ENCODE measurements around the gene SLC22A4. TPM values are rescaled to one million over a fixed set of nuclear protein-coding genes. Genes with fewer than 3 reads are reported as not detected.

The SLC22A4 gene
- total RNA-seq, 2 experiments from 2014 or later: 1.9 to 2.0 TPM

GRCh38 chr5:132299917-132300316 is 5.7 kb downstream of the SLC22A4 start:
- CTCF ChIA-PET: no interaction called here
- Mint-ChIP-seq H3K9me3 (peaks cover 7% of the 10 kb centered on the region), H3K27me3 (ENCODE audit: low read depth) (peaks cover 11% of the 10 kb centered on the region), H3K4me1 (ENCODE audit: low read depth) (peaks cover 16% of the 10 kb centered on the region), H3K36me3 (ENCODE audit: low read depth) (peaks cover 2% of the 10 kb centered on the region), H3K27ac (no peak overlapping the region), H3K4me3 (no peak overlapping the region)
- intact Hi-C loops (cut with micrococcal nuclease): loop anchor here (5.0 to 10.0 kb wide), 2 partner anchors 437 to 765 kb away; partner anchors contain the start of gene KIF3A
- DNase-seq: no peak

DNA sequence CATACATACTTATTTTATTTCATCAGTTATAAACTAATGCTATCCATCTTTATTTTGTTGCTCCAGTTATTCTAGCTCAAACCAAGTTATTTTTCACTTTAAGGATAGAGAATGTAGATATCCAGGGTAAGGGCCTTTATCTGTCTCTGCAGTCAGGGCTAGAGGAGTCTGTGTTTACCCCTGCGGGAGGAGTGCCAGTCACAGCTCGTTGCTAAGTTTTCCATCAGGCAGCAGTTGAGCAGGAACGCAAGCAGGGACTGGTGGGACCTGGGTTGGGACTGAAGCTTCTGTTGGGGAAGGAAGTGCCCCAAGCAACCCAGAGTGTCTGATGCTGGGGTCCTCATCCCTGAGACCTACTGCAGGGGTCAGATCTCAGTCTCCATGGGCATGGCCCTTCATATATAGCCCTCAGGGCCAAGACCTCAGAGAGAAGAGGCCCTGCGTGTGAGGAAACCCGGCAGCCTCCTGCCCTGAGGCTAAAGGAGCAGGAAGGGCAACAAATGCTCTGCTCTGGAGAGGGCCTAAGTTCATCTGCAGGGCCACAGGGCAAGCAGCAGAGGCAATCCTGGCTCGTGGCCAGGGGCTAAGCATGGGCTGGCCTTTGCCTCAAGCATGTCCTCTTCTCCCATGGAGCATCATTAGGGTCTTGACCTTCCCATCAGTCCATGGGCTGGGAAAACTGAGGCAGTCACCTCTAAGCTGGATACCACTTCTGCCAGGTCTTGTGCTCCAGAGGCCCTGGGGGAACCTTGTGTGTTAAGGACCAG is 6.6 kb downstream of the SLC22A4 start:
- Mint-ChIP-seq H3K4me1 (ENCODE audit: low read depth) (peaks cover 8% of the 10 kb centered on the region), H3K27ac (no peak overlapping the region), H3K27me3 (ENCODE audit: low read depth) (peaks cover 9% of the 10 kb centered on the region), H3K4me3 (no peak overlapping the region), H3K36me3 (ENCODE audit: low read depth) (peaks cover 8% of the 10 kb centered on the region), H3K9me3 (peaks cover 12% of the 10 kb centered on the region)
- CTCF ChIA-PET: no interaction called here
- intact Hi-C loops (cut with micrococcal nuclease): no loop called here
- DNase-seq: no peak

GRCh38 chr5:132301344-132302271 is 7.4 kb downstream of the SLC22A4 start:
- H3K27me3 Mint-ChIP-seq (ENCODE audit: low read depth): peaks cover 6% of the 10 kb centered on the region
- CTCF ChIA-PET: no interaction called here
- peaks cover 6% of the 10 kb centered on the region for H3K4me1 Mint-ChIP-seq (ENCODE audit: low read depth)
- intact Hi-C loops (cut with micrococcal nuclease): no loop called here
- H3K27ac Mint-ChIP-seq: no peak overlapping the region
- H3K9me3 Mint-ChIP-seq: peaks cover 12% of the 10 kb centered on the region
- H3K36me3 Mint-ChIP-seq (ENCODE audit: low read depth): peaks cover 8% of the 10 kb centered on the region
- H3K4me3 Mint-ChIP-seq: no peak overlapping the region
- DNase-seq: no peak

DNA sequence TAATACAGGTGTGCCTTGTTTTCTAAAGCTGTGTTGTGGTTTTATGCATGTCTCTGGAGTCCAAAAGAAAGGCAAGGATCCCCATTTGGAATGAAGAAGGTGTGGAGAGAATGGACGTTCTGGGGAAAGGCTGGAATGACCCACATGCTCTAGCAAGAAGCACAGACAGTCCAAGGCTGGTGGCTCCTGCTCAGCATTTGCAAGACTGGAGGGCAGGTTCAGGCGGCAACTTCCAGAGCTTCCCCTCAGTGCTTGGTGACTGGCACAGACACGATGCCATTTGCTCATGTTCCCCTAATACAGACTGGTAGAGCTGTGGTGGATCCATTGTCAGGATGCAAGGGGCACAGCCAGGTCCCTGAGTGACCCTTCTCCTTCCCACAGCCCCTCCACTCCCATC is 8.2 kb downstream of the SLC22A4 start:
- CTCF ChIA-PET: interaction anchor here (0.5 kb wide), 1 partner anchor 491 kb away, joined by 3 read pairs; no protein-coding TSS in a partner anchor
- H3K36me3 Mint-ChIP-seq (ENCODE audit: low read depth): peaks cover 8% of the 10 kb centered on the region
- DNase-seq: no peak
- H3K9me3 Mint-ChIP-seq: peaks cover 12% of the 10 kb centered on the region
- peaks cover 4% of the 10 kb centered on the region for H3K4me1 Mint-ChIP-seq (ENCODE audit: low read depth)
- intact Hi-C loops (cut with micrococcal nuclease): no loop called here
- H3K27me3 Mint-ChIP-seq (ENCODE audit: low read depth): peaks cover under 1% of the 10 kb centered on the region
- H3K27ac Mint-ChIP-seq: no peak overlapping the region
- H3K4me3 Mint-ChIP-seq: no peak overlapping the region

DNA sequence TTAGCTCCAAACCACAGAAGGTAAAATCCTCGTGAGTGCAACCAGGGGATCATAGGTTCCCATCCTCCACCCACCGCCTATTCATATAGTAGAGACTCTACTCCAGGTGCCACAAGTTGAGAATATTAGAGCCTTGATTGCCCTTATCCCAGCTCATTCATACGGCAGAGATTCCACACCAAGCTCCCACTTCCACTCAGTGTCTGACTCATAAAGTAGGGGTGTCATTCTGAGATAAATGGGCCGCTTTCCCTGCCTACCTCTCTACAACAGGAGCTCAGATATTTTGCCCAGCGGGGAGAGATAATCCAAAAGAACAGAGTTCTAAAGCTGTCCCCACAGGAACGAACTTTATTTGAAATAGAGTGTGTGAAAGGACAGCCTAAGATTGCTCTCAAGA is 9.4 kb downstream of the SLC22A4 start:
- H3K4me1 Mint-ChIP-seq (ENCODE audit: low read depth): no peaks in the 10 kb centered on the region
- peaks cover 12% of the 10 kb centered on the region for H3K9me3 Mint-ChIP-seq
- H3K27ac Mint-ChIP-seq: no peak overlapping the region
- H3K4me3 Mint-ChIP-seq: no peak overlapping the region
- no peak for DNase-seq
- intact Hi-C loops (cut with micrococcal nuclease): no loop called here
- peaks cover 8% of the 10 kb centered on the region for H3K36me3 Mint-ChIP-seq (ENCODE audit: low read depth)
- CTCF ChIA-PET: interaction anchor here (0.5 to 1.4 kb wide), 4 partner anchors 10 to 130 kb away, joined by 3 to 6 read pairs (median 3); partner anchors contain the start of gene SLC22A4
- H3K27me3 Mint-ChIP-seq (ENCODE audit: low read depth): no peaks in the 10 kb centered on the region

GRCh38 chr5:132305420-132305819 is 11.2 kb downstream of the SLC22A4 start:
- Mint-ChIP-seq H3K27me3 (ENCODE audit: low read depth) (no peaks in the 10 kb centered on the region), H3K9me3 (peaks cover 12% of the 10 kb centered on the region), H3K36me3 (ENCODE audit: low read depth) (peaks cover 8% of the 10 kb centered on the region), H3K4me1 (ENCODE audit: low read depth) (no peaks in the 10 kb centered on the region), H3K27ac (no peak overlapping the region), H3K4me3 (no peak overlapping the region)
- no peak for DNase-seq
- intact Hi-C loops (cut with micrococcal nuclease): no loop called here
- CTCF ChIA-PET: no interaction called here

- no peak overlapping the region for H3K4me3 Mint-ChIP-seq
- no peaks in the 10 kb centered on the region for H3K4me1 Mint-ChIP-seq (ENCODE audit: low read depth)
- peaks cover 8% of the 10 kb centered on the region for H3K36me3 Mint-ChIP-seq (ENCODE audit: low read depth)
- DNase-seq: no peak
- no peaks in the 10 kb centered on the region for H3K27me3 Mint-ChIP-seq (ENCODE audit: low read depth)
- intact Hi-C loops (cut with micrococcal nuclease): no loop called here
- H3K27ac Mint-ChIP-seq: no peak overlapping the region
- CTCF ChIA-PET: interaction anchor here (1.5 kb wide), 1 partner anchor 16 kb away, joined by 4 read pairs; no protein-coding TSS in a partner anchor
- H3K9me3 Mint-ChIP-seq: peaks cover 10% of the 10 kb centered on the region
These were observed 14.5 kb downstream of the SLC22A4 start for GRCh38 chr5:132308701-132309100.

- CTCF ChIA-PET: interaction anchor here (0.8 to 1.5 kb wide), 2 partner anchors 15 to 262 kb away, joined by 3 to 4 read pairs; no protein-coding TSS in a partner anchor
- no peaks in the 10 kb centered on the region for H3K4me1 Mint-ChIP-seq (ENCODE audit: low read depth)
- no peak overlapping the region for H3K27ac Mint-ChIP-seq
These were observed 15.5 kb downstream of the SLC22A4 start for GRCh38 chr5:132309679-132310078.

DNA sequence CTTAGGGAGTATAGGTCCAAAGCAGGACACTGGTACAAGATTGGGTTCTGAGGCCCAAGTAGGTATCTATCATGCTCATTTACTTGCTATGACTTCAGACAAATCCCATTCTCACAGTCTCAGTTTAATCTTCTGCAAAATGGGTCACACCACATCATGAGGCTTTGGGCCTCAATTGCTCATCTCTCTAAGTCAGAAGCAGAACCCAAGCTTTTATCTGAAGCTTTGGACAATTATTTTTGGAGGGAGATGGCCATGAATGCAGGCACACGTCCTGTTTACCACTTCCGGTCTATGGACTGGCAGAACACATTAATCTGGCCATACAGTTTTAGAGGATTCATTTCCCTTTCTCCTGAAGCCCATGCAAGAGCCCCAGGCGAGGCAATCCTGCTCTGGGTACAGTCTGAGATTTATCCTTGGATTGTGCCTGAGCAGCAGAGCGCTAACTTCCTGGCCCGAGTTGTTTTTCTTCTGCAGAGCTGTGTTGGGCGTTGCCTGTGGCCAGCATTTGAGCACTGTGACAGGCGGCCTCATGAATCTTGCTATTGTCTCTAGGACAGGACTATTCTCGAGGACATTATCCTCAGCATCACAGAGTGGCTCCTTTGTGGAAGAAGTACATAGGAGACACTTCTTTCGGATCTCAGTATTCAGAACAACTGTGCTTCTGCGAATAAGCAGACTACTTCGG is 16.1 kb downstream of the SLC22A4 start:
- peaks cover 3% of the 10 kb centered on the region for H3K36me3 Mint-ChIP-seq (ENCODE audit: low read depth)
- H3K27ac Mint-ChIP-seq: no peak overlapping the region
- CTCF ChIA-PET: interaction anchor here (0.8 to 1.5 kb wide), 2 partner anchors 14 to 261 kb away, joined by 3 to 4 read pairs; no protein-coding TSS in a partner anchor
- no peak for DNase-seq
- H3K27me3 Mint-ChIP-seq (ENCODE audit: low read depth): no peaks in the 10 kb centered on the region
- H3K4me1 Mint-ChIP-seq (ENCODE audit: low read depth): no peaks in the 10 kb centered on the region
- H3K9me3 Mint-ChIP-seq: peaks cover 2% of the 10 kb centered on the region
- no peak overlapping the region for H3K4me3 Mint-ChIP-seq
- intact Hi-C loops (cut with micrococcal nuclease): no loop called here

More at GRCh38 chr5:132309679-132310078, 15.5 kb downstream of the SLC22A4 start:
- H3K9me3 Mint-ChIP-seq: peaks cover 7% of the 10 kb centered on the region
- no peak for DNase-seq
- peaks cover 7% of the 10 kb centered on the region for H3K36me3 Mint-ChIP-seq (ENCODE audit: low read depth)
- no peak overlapping the region for H3K4me3 Mint-ChIP-seq
- intact Hi-C loops (cut with micrococcal nuclease): no loop called here
- no peaks in the 10 kb centered on the region for H3K27me3 Mint-ChIP-seq (ENCODE audit: low read depth)

GRCh38 chr5:132313366-132313765 is 19.2 kb downstream of the SLC22A4 start:
- DNase-seq: no peak
- H3K36me3 Mint-ChIP-seq (ENCODE audit: low read depth): no peaks in the 10 kb centered on the region
- H3K4me3 Mint-ChIP-seq: no peak overlapping the region
- no peaks in the 10 kb centered on the region for H3K4me1 Mint-ChIP-seq (ENCODE audit: low read depth)
- CTCF ChIA-PET: interaction anchor here (1.0 kb wide), 1 partner anchor 186 kb away, joined by 3 read pairs; no protein-coding TSS in a partner anchor
- no peaks in the 10 kb centered on the region for H3K27me3 Mint-ChIP-seq (ENCODE audit: low read depth)
- no peak overlapping the region for H3K27ac Mint-ChIP-seq
- intact Hi-C loops (cut with micrococcal nuclease): no loop called here
- no peaks in the 10 kb centered on the region for H3K9me3 Mint-ChIP-seq

- Mint-ChIP-seq H3K9me3 (no peaks in the 10 kb centered on the region), H3K4me1 (ENCODE audit: low read depth) (no peaks in the 10 kb centered on the region), H3K27me3 (ENCODE audit: low read depth) (no peaks in the 10 kb centered on the region), H3K36me3 (ENCODE audit: low read depth) (no peaks in the 10 kb centered on the region), H3K27ac (no peak overlapping the region), H3K4me3 (no peak overlapping the region)
- intact Hi-C loops (cut with micrococcal nuclease): loop anchor here (2.0 kb wide), 1 partner anchor 41 kb away; no protein-coding TSS in a partner anchor
- CTCF ChIA-PET: interaction anchor here (2.3 kb wide), 1 partner anchor 42 kb away, joined by 8 read pairs; no protein-coding TSS in a partner anchor
- no peak for DNase-seq
These were observed 19.8 kb downstream of the SLC22A4 start for GRCh38 chr5:132313961-132314432.

Data from activated naive CD4-positive, alpha-beta T cell treated with anti-CD3 and anti-CD28 coated beads for 36 hours (primary cell).